ENCODE data around the gene GPR139.

Gene GPR139

DNA sequence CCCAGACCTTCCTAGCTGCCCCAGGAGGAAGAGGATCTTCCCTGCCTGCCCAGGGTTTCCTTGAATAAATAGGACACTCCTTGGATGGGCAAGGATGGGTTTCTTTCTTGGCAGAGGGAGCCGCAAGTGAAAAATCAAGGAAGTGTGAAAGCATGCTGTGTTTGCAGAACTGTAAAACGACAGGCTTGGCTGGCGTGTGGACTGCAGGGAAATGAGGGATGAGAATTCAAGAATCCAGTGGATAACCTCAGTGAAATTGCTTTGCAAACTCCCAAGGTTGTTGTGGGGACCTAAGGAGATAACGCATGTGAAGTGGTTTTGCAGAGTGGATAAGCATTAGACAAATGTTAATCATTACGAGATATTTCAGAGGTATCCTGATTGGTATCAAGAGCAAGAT, 20.4 kb downstream of the GPR139 start:
- H3K27ac ChIP-seq (ENCODE audit: low read length), result no peak overlapping the region
- DNase-seq, result no peak
- H3K27me3 ChIP-seq (ENCODE audit: insufficient read depth, low read length, poor library complexity), result no peaks in the 10 kb centered on the region
- ATAC-seq (ENCODE audit: insufficient read depth, low read depth), result no peak
- H2AFZ ChIP-seq (ENCODE audit: low read depth, low read length), result no peak overlapping the region
- no peaks in the 10 kb centered on the region for H4K20me1 ChIP-seq (ENCODE audit: insufficient read depth, low read length)
- H3K4me2 ChIP-seq (ENCODE audit: insufficient read depth, low read length), result no peak overlapping the region
- no peaks in the 10 kb centered on the region for H3K36me3 ChIP-seq (ENCODE audit: insufficient read depth, low read length)
- H3K4me3 ChIP-seq (ENCODE audit: low read depth in 1 of 2, low read length in 2 of 2), result no peak overlapping the region
- TF ChIP-seq, protein P1, sequence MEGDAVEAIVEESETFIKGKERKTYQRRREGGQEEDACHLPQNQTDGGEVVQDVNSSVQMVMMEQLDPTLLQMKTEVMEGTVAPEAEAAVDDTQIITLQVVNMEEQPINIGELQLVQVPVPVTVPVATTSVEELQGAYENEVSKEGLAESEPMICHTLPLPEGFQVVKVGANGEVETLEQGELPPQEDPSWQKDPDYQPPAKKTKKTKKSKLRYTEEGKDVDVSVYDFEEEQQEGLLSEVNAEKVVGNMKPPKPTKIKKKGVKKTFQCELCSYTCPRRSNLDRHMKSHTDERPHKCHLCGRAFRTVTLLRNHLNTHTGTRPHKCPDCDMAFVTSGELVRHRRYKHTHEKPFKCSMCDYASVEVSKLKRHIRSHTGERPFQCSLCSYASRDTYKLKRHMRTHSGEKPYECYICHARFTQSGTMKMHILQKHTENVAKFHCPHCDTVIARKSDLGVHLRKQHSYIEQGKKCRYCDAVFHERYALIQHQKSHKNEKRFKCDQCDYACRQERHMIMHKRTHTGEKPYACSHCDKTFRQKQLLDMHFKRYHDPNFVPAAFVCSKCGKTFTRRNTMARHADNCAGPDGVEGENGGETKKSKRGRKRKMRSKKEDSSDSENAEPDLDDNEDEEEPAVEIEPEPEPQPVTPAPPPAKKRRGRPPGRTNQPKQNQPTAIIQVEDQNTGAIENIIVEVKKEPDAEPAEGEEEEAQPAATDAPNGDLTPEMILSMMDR (IDR thresholded peaks at IDR 0.05; ENCODE audit: borderline replicate concordance, extremely low read depth, low read length, poor library complexity, severe bottlenecking), result no peak
- TF ChIP-seq EZH2 (IDR thresholded peaks at IDR 0.05; ENCODE audit: borderline replicate concordance, low read depth, low read length, severe bottlenecking), result no peak
- no peaks in the 10 kb centered on the region for H3K79me2 ChIP-seq (ENCODE audit: insufficient read depth, low read length)
- no peak overlapping the region for H3K9ac ChIP-seq (ENCODE audit: low read depth, low read length)
- H3K4me1 ChIP-seq (ENCODE audit: insufficient read depth, low read length), result no peaks in the 10 kb centered on the region
- no peaks in the 10 kb centered on the region for H3K9me3 ChIP-seq (ENCODE audit: insufficient read depth, low read length, severe bottlenecking)

- Histone ChIP-seq H3K9ac (ENCODE audit: low read depth, low read length) (no peak overlapping the region), H3K9me3 (ENCODE audit: insufficient read depth, low read length, severe bottlenecking) (no peaks in the 10 kb centered on the region), H2AFZ (ENCODE audit: low read depth, low read length) (no peak overlapping the region), H3K4me2 (ENCODE audit: insufficient read depth, low read length) (no peak overlapping the region), H3K4me1 (ENCODE audit: insufficient read depth, low read length) (no peaks in the 10 kb centered on the region), H3K79me2 (ENCODE audit: insufficient read depth, low read length) (no peaks in the 10 kb centered on the region), H3K36me3 (ENCODE audit: insufficient read depth, low read length) (no peaks in the 10 kb centered on the region), H3K27me3 (ENCODE audit: insufficient read depth, low read length, poor library complexity) (no peaks in the 10 kb centered on the region), H3K4me3 (ENCODE audit: low read depth in 1 of 2, low read length in 2 of 2) (no peak overlapping the region), H3K27ac (ENCODE audit: low read length) (no peak overlapping the region), H4K20me1 (ENCODE audit: insufficient read depth, low read length) (no peaks in the 10 kb centered on the region)
- ATAC-seq (ENCODE audit: insufficient read depth, low read depth) (no peak), DNase-seq (no peak)
- TF ChIP-seq EZH2 (IDR thresholded peaks at IDR 0.05; ENCODE audit: borderline replicate concordance, low read depth, low read length, severe bottlenecking), result no peak
- TF ChIP-seq, protein P1 (IDR thresholded peaks at IDR 0.05; ENCODE audit: borderline replicate concordance, extremely low read depth, low read length, poor library complexity, severe bottlenecking), result no peak
Observed at GRCh38 chr16:20051611-20052010, 22.1 kb downstream of the GPR139 start.

- TF ChIP-seq, protein P1 (IDR thresholded peaks at IDR 0.05; ENCODE audit: borderline replicate concordance, extremely low read depth, low read length, poor library complexity, severe bottlenecking), result no peak
- no peak for TF ChIP-seq EZH2 (IDR thresholded peaks at IDR 0.05; ENCODE audit: borderline replicate concordance, low read depth, low read length, severe bottlenecking)
- Histone ChIP-seq H3K9me3 (ENCODE audit: insufficient read depth, low read length, severe bottlenecking) (no peaks in the 10 kb centered on the region), H3K4me3 (ENCODE audit: low read depth in 1 of 2, low read length in 2 of 2) (no peak overlapping the region), H3K27me3 (ENCODE audit: insufficient read depth, low read length, poor library complexity) (no peaks in the 10 kb centered on the region), H3K27ac (ENCODE audit: low read length) (no peak overlapping the region), H3K4me2 (ENCODE audit: insufficient read depth, low read length) (no peak overlapping the region), H2AFZ (ENCODE audit: low read depth, low read length) (no peak overlapping the region), H3K4me1 (ENCODE audit: insufficient read depth, low read length) (no peaks in the 10 kb centered on the region), H3K36me3 (ENCODE audit: insufficient read depth, low read length) (no peaks in the 10 kb centered on the region), H4K20me1 (ENCODE audit: insufficient read depth, low read length) (no peaks in the 10 kb centered on the region), H3K9ac (ENCODE audit: low read depth, low read length) (no peak overlapping the region), H3K79me2 (ENCODE audit: insufficient read depth, low read length) (no peaks in the 10 kb centered on the region)
- DNase-seq (no peak), ATAC-seq (ENCODE audit: insufficient read depth, low read depth) (no peak)
Observed at GRCh38 chr16:20051147-20051546, 22.5 kb downstream of the GPR139 start.

DNA sequence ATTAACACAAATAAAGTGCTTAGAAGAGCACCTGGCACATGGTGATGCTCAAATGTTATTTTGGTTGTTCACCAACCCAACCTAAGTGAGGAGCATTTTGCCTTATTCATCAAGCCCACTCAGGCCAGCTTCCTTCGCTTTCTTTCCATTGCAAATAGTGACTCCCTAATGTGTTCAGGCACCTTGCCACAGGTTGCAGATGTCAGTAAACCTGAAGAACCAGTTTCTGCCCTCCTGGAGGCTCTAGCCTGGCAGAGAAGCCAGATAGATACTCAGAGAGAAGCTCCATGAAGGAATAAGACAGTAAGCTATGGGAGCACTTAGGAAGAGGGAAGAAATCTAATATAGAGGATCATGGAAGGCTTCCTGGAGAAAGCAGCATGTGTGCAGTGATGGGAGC, 23.9 kb downstream of the GPR139 start:
- no peaks in the 10 kb centered on the region for H4K20me1 ChIP-seq (ENCODE audit: insufficient read depth, low read length)
- H3K9me3 ChIP-seq (ENCODE audit: insufficient read depth, low read length, severe bottlenecking), result no peaks in the 10 kb centered on the region
- H3K79me2 ChIP-seq (ENCODE audit: insufficient read depth, low read length), result no peaks in the 10 kb centered on the region
- TF ChIP-seq EZH2 (IDR thresholded peaks at IDR 0.05; ENCODE audit: borderline replicate concordance, low read depth, low read length, severe bottlenecking), result no peak
- TF ChIP-seq, protein P1 (IDR thresholded peaks at IDR 0.05; ENCODE audit: borderline replicate concordance, extremely low read depth, low read length, poor library complexity, severe bottlenecking), result no peak
- H3K36me3 ChIP-seq (ENCODE audit: insufficient read depth, low read length), result no peaks in the 10 kb centered on the region
- no peak for ATAC-seq (ENCODE audit: insufficient read depth, low read depth)
- DNase-seq, result no peak
- H3K9ac ChIP-seq (ENCODE audit: low read depth, low read length), result no peak overlapping the region
- H2AFZ ChIP-seq (ENCODE audit: low read depth, low read length), result no peak overlapping the region
- no peak overlapping the region for H3K4me2 ChIP-seq (ENCODE audit: insufficient read depth, low read length)
- no peak overlapping the region for H3K27ac ChIP-seq (ENCODE audit: low read length)
- H3K4me3 ChIP-seq (ENCODE audit: low read depth in 1 of 2, low read length in 2 of 2), result no peak overlapping the region
- no peaks in the 10 kb centered on the region for H3K4me1 ChIP-seq (ENCODE audit: insufficient read depth, low read length)
- H3K27me3 ChIP-seq (ENCODE audit: insufficient read depth, low read length, poor library complexity), result no peaks in the 10 kb centered on the region
